GM18499 (cell line): ENCODE results near the gene WNT7B.

Source experiments
- ATAC-seq: cut with Tn5 transposase; IDR thresholded peaks from one replicate; pipeline ENCODE4 v1.9.1; 2021; ENCODE audit warnings: moderate number of reproducible peaks; ENCODE audit not compliant: insufficient read depth, unreplicated experiment

The WNT7B gene

DNA sequence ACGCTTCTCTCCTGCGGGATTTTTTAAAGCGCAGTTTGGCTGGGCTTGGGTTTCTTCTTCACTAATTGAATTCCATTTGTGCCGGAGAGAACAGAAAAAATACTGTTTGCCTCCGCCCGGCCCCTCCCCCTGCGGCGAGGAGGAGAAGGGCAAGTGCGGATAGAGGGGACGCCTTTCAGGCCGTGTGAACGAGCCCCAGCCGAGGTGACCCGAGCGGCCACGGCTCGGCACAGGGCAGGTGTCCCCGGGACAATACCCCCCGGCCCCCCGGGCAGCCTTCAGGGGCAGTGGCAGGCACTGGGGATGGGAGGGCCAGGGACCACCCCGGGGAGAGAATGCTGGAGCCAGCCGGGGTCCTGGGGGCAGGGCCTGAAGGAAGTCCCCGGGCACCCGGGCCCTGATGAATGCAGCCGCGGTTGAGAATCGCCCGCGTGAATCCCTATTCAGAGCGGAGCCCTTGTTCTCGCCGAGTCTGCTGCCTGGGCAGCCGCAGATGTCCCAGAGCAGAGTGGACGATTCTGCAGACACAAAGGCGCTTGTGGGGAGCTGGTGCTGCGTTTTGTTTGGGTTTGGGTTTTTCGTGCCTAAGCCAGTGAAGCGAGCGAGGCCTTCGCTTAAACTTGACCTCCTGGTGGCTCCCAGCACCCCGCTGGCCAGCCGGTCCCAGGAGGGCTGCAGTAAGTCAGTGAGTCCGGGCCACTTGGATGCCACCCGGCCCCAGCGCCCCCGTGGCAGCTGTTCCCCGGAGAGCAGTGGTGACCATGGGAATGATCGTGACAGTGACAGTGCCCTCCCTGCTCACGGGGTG, 96.0 kb downstream of the WNT7B start:
- no peak for ATAC-seq

- ATAC-seq = no peak
Observed at GRCh38 chr22:45880091-45880715, 96.8 kb downstream of the WNT7B start.

DNA sequence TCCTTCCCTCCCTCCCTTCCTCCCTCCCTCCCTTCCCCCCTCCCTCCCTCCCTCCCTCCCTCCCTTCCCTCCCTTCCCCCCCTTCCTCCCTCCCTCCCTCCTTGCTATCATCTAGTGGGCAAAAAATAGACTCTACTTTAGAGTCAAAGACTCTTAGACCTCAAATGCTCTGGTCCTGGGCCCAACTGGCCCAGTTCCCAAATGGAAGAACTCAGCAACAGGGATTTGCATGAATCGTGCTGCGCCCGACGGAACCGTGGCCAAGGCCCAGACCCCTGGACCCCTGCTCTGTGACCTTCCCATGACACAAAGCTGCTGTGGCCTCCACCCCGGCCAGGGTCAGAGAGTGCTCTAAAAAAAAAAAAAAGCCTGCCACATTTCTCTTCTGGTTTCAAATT, 97.4 kb downstream of the WNT7B start:
- no peak for ATAC-seq

- ATAC-seq = no peak
Observed at GRCh38 chr22:45878901-45879551, 97.9 kb downstream of the WNT7B start.

DNA sequence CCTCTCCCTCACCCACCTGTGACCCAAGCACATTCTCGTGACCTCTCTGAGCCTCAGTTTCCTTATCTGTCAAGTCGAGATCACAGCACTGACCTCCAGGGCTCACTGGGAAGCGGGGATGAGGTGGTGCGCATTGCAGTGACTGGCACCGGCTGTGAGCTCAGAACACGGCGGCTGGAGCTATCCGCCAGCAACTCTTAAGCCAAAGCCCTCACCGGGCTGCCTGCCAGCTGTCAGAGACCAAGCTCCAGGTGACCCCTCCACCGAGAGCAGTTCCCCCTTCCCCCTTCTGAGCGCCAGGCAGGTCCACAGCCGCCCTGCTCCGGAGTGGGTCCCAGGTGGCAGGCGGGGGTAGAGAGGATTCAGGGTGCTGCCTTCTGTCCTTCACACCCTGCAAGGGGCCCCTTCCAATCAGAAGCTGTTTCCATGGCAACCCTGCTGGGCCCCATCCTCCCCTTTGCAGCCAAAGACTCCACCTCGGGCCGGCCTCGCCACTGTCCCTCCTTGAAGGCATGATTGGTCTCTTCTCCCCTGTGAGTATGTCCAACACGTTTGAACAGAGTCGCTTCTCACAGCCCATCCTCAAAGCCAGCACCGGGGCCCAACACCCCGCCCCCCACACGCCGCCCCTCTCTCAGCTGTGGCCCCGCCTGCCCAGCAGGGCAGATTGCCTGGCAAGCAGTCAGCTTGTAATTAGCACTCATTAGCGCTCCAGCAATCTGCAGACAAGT, 98.7 kb downstream of the WNT7B start:
- no peak for ATAC-seq

DNA sequence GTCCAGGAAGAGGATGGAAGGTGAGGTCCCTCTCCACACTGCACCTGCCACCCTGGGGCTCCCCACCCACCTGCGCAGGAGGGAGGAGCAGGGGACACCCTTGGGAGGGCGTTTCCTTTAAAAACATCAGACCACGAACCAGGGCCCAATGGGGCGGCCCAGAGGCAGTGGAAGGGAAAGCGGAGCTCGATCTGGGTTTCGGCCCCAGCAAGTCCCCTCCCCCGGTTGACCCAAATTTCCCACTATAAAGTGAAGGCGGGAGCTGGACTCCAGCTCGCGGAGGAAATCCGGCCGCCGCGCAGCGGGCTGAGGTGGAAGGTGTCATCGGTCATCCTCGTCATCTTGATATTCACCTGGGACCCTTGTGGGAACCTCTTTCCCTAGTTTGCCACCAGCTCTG, 99.3 kb downstream of the WNT7B start:
- no peak for ATAC-seq

GRCh38 chr22:45877036-45877380, 100.0 kb downstream of the WNT7B start:
- ATAC-seq = no peak

- no peak for ATAC-seq
Observed at GRCh38 chr22:45876136-45877035, 100.6 kb downstream of the WNT7B start.

GRCh38 chr22:45872659-45873263, 104.2 kb downstream of the WNT7B start:
- no peak for ATAC-seq

DNA sequence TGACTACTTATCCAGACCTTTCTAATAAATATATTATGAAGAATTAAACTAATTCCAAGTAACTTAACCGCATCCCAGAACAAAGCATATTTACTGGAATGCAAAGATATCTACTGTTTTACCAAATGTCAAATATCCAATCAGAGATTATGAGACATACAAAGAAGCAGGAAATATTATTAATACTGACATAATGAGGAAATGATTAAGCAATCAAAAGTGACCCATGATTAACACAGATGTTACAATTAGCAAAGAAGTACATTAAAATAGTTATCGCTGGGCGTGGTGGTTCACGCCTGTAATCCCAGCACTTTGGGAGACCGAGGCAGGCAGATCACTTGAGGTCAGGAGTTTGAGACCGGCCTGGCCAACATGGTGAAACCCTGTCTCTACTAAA, 105.2 kb downstream of the WNT7B start:
- ATAC-seq = no peak
